Measurements from ENCODE around the gene ACOXL.
"Not testable (repeated sequence)": the region's sequence is repeated elsewhere in the genome, so short reads cannot be mapped to it uniquely, and the experiment has no call there.

The ACOXL gene

DNA sequence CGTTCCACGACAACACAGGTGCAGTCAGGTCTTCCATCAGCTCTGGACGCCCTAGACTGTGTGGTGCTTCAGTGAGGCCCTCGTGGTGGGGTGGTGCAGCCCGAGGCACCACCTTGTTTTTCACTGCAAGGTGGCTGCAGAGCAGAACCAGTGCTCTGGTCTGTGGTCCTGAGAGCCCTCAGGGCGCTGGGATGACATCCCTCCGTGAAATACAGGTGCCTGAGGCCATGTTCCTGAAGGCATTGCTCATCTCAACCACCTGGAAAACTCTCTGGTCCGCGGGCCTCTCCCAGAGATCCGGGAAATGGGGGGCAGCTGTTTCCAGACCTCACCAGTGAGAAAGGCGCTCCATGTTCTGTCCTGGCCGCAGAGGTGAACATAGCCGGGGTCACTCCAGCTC is 119.2 kb downstream of the ACOXL start:
- no peak overlapping the region for H3K4me3 ChIP-seq (ENCODE audit: low read length)
- TF ChIP-seq ZNF274 (IDR thresholded peaks at IDR 0.05; ENCODE audit: low read depth, low read length), result no peak

DNA sequence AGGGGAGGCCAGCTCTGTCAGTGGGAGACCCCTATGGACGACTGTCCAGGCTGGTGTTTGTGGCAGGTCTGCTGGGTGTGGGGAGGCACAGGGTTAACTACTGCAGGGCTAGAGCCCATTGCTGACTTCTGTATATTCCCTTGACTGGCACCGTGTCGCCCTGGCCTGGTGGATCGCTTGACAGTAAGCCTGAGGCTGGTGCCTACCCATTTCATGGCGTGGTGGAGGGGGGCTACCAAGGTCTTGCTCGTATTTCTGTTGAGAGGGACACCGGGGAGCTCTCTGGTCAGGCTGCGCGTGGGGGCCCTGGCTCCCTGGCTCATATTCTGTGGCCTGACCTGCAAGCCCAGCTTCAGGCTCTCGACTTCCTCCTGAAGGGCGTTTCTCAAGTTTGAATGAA is 119.7 kb downstream of the ACOXL start:
- no peak for TF ChIP-seq ZNF274 (IDR thresholded peaks at IDR 0.05; ENCODE audit: low read depth, low read length)

DNA sequence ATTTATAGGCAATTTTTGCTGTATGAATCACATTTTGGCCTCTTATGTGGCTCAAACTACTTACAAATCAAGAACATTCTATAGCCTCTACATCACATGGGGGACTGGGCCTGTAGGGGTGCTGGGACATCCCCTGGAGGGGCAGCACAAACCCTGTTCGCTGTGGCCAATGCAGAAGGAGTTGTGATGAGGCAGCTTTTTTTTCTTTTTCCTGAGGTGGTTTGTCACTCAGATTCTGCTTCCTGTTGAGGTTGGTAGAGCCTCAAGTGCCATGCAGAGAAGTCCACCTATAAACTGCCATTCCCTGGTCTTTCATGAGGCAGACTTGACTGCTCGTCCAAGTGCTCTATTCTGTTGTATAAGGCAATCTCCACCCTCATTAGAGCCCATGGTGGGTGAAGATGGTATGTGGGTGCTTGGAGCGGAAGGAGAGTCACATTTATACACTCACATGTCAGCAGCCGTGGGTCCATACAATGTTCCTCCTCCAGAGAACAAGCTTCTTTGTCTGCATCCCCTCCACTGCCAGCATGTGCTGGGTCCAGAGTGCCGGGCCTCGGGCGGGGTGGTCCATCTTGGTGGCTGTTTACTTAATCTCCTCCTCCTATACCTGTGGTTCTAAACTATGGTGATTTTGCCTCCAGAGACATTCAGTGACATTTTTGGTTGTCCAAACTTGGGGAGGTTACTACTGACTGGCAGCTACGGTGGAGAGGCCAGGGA is 120.3 kb downstream of the ACOXL start:
- TF ChIP-seq ZNF274 (IDR thresholded peaks at IDR 0.05; ENCODE audit: low read depth, low read length), result no peak

More for the DNA sequence above, 119.7 kb downstream of the ACOXL start:
- no peak overlapping the region for H3K4me3 ChIP-seq (ENCODE audit: low read length)

DNA sequence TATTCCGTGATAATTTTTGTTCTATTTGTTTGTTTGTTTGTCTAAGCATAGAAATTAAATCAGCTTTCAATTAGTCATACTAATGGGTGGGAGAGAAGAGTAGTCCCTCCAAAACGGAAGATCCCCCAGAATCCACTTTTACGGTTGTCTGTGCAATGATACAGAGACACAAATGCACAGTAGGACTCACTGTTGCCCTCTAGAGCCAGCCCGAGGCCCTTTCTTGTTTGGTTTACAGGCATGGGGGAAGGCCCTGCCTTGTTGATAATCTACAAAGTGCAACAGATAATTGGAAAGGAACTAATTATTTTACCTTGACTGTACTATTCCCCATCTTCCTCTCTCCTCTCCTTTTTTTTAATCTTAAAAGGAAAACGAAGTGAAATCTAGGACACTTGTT is 121.1 kb downstream of the ACOXL start:
- no peak overlapping the region for H3K4me3 ChIP-seq (ENCODE audit: low read length)
- no peak for TF ChIP-seq ZNF274 (IDR thresholded peaks at IDR 0.05; ENCODE audit: low read depth, low read length)

More for the DNA sequence above, 120.3 kb downstream of the ACOXL start:
- H3K4me3 ChIP-seq (ENCODE audit: low read length), result no peak overlapping the region

DNA sequence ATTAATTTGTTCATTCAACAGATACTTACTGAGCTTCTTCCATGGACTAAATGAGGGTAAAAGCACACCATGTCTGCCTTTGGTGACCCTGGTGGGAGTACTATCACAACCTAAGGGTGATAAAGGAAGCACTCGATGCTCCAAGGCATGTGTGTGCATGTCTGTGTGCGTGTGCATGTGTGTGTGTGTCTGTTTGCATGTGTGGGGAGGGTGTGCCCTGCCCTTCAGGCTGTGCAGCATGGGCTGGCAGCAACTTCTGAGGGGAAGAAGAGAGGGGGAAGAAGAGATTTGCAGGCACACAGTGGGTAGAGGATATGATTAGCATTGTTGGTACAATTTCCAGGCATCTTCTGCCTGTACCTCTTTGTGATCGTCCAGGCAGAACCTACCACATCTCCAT is 121.6 kb downstream of the ACOXL start:
- H3K4me3 ChIP-seq (ENCODE audit: low read length), result no peak overlapping the region
- no peak for TF ChIP-seq ZNF274 (IDR thresholded peaks at IDR 0.05; ENCODE audit: low read depth, low read length)

DNA sequence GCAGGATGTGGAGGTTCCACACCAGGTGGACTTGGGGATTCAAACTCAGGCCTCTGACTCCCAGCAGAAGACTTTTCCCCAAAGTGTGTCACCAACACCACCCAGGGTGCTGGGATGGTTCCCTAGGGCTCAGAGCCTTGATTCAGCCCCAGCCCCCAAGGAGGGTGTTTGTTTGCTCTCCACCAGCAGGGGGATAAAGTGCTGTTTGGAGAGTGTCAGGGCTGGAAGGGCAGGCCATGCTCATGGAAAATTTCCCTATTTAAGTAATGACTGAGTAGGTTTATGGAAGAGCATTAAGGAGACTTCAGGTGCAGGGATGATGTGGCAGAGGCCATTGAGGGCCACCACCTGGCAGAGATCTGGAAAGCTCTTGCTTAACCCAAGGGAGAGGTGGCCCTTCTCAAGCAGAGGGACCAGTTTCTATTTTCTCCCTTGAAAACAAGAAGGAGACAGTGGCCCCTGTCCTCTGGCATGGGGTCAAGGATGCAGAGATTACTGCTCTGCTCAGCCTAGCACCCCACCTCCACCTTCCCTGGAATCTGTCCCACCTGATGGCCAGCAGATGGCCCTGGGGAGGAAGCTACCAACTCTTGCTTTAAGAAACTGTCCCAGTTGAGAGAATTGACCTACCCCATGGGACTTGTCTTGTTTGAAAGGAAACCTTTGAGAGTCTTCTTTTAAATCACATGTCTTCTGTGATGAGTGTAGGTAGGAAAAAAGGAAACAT is 122.1 kb downstream of the ACOXL start:
- TF ChIP-seq ZNF274 (IDR thresholded peaks at IDR 0.05; ENCODE audit: low read depth, low read length), result no peak
- H3K4me3 ChIP-seq (ENCODE audit: low read length), result no peak overlapping the region

DNA sequence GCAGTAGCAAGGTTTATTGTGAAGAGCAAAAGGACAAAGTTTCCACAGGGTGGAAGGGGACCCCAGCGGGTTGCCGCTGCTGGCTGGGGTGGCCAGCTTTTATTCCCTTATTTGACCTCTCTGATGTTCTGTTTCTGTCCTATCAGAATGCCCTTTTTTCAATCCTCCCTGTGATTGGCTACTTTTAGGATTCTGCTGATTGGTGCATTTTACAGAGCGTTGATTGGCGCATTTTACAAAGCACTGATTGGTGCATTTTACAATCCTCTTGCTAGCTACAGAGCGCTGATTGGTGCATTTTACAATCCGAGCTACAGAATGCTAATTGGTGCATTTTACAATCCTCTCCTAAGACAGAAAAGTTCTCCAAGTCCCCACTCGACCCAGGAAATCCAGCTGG is 123.5 kb downstream of the ACOXL start:
- not testable (repeated sequence) for H3K4me3 ChIP-seq (ENCODE audit: low read length)

DNA sequence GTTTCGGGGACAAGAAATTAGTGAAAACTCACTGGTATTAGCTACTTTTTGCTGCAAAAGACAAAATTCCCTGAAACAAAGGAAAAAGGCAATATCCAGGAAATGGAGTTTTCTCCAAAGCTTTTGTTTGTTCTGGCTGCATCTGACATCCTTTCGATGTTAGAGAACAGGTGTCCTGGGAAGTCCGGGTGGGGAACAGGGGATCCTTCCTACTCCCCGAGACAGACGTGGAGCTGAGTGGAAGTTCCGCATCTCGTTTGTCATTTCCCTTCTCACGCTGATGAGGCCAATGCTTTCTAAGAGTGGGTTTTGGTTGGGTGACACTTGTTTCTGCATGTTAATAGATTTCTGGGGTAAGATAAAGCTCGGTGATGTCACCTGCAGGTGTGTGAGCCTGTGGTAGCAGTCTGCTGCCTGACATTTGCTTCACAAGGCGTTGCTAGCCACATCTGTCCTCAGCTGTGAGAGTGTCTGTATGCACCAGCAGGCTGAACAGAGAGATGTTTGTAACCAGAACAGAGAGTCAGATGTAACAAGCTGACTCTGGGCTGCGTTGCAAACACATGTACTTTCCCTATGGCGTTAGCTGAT is 125.9 kb downstream of the ACOXL start:
- no peak overlapping the region for H3K4me3 ChIP-seq (ENCODE audit: low read length)
- no peak for TF ChIP-seq ZNF274 (IDR thresholded peaks at IDR 0.05; ENCODE audit: low read depth, low read length)

DNA sequence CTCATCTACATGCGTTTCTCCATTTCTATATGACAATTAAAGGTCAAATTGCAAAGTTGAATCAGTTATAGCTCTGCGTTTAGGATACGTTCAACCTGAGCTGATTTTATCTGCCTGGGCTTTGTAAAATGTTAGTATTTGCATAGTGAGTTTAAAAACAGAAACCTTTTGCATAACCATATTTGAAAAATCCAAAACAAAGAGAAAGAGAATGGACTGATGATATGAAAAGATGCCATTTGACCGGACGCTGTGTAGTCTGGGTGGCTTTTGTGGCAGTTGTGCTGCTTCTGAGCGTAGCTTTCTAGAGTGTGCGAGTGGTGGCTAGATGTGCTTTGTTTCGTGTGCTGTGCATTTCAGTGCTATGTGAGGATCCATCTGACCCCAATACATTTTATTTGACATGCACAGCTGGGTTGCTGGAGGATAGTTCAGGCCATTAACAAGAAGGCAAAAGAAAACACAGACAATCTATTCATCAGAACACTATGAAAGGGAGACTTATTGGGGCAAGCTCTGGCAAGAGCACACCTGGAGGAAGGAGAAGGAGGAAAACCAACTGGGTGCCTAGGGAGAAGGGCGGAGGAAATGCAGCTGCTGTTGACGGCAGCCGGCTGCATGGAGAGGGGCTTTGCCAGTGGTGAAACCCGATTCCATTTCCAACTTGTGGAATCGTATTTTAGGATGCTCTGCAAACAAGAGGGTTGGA is 126.8 kb downstream of the ACOXL start:
- TF ChIP-seq ZNF274 (IDR thresholded peaks at IDR 0.05; ENCODE audit: low read depth, low read length), result no peak
- no peak overlapping the region for H3K4me3 ChIP-seq (ENCODE audit: low read length)

DNA sequence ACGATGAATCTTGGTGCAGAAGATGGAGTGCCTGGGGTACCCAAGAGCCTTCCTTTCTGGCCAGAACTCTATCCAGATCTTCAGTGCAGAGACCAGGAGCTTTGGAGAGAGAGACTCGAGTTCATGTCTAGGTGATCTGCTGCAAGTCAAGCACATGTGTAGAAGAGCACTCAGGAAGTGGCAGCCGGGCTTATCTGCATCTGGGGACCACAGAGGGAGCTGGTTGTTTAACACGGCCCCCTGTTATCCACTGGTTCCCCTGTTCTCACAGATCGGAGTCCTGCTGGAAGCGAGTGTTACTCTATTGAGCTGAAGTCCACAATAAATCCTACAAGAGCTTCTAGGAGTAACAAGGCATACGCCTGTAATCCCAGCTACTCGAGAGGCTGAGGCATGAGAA is 128.3 kb downstream of the ACOXL start:
- no peak overlapping the region for H3K4me3 ChIP-seq (ENCODE audit: low read length)
- no peak for TF ChIP-seq ZNF274 (IDR thresholded peaks at IDR 0.05; ENCODE audit: low read depth, low read length)

DNA sequence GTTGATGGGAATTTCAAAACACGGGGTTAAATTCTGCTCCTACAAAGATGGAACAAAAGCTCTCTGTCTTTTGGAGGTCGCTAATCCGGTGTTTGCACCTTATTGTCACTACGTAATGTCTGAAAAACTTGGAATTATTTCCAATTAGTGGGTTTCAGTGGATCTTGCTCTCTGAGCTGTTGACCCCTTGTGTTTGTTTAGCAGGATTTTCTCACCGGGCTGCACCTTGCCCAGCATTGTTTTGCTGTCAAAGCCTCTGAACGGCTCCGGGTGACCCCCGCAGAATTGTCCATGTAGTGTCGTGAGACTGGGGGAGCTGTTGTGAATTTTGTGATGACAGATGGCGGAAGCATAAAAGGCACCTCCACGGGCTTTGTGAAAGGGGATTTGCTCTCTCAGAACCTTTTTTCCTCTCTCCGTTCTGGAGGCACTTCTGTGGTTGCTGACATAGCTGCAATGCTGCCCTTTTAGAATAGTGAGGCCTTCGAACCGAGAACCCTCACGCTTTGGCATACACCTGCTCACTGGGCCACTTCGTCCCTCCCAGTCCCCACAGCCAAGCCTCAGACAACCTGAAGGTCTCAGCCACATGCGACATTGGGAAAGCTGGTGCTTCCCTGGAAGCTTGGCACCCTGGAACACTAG is 129.4 kb downstream of the ACOXL start:
- no peak for TF ChIP-seq ZNF274 (IDR thresholded peaks at IDR 0.05; ENCODE audit: low read depth, low read length)
- H3K4me3 ChIP-seq (ENCODE audit: low read length), result no peak overlapping the region

DNA sequence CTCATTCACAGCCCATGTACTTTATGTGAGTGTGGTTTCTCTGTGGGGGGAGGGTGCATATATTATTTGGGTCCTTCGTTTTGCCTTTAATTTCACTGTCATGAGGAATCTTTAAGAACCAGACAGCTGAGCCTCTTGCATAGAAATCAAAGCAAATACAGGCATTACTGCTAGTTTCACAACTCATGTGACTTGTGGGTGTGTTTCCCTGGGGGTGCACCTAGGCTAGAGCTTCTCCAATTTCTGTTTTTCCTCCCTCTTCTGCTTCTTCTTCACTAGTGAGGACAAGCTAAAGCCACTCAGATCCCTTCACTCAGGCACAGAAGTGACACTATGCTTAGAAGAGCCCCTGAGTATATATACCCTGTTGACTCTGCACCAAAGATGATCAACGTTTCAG is 131.4 kb downstream of the ACOXL start:
- no peak for TF ChIP-seq ZNF274 (IDR thresholded peaks at IDR 0.05; ENCODE audit: low read depth, low read length)

DNA sequence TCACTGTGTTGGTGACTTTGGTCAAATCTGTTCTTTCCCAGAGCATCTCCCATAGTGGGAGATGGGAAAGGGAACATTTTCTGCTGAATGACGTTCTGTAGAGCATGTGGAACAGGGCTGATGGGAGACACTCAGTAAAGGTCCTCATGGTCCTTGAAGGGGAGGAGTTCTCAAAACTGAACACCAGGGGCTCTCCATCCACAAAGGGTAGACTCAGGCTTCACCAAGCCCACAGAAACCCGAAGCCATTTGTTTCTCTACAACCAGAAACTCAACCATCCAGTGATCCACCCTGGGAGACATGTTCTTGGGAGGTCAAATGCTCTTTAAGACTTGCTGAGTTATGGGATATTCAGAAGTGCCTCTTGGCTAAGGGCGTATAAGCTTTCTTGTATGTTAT is 131.8 kb downstream of the ACOXL start:
- TF ChIP-seq ZNF274 (IDR thresholded peaks at IDR 0.05; ENCODE audit: low read depth, low read length), result no peak
- H3K4me3 ChIP-seq (ENCODE audit: low read length), result no peak overlapping the region

More for the DNA sequence above, 131.4 kb downstream of the ACOXL start:
- H3K4me3 ChIP-seq (ENCODE audit: low read length), result no peak overlapping the region

DNA sequence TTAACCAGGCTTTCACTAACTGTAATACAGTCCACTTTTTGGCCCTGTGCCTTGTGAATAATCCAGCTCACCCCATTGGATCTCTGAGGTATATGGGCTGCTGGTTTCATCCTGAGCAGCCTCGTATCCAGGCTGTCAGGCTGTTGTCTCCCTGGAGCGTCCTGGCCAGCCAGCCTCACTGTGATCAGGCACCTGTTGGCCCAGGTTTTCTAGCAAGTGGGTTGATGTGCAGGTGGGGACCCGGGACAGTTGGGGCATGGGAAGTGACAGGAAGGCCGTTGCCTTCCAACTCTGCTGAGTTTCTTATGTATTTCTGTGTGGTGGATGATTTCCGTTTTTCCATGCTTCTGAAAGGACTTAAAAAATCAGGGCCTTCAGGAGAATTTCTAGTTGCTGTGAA is 132.4 kb downstream of the ACOXL start:
- H3K4me3 ChIP-seq (ENCODE audit: low read length), result no peak overlapping the region
- no peak for TF ChIP-seq ZNF274 (IDR thresholded peaks at IDR 0.05; ENCODE audit: low read depth, low read length)
